CD4-positive, alpha-beta T cell (primary cell): ENCODE data around the gene GANAB. TPM values are rescaled to one million over a fixed set of nuclear protein-coding genes. Genes with fewer than 3 reads are reported as not detected.

Source experiments
- ATAC-seq: fragments of 200-7000 bp; cut with Tn5 transposase; one replicate; pipeline ENCODE4 v1.10.0; 2022; ENCODE audit warnings: mild to moderate bottlenecking; ENCODE audit not compliant: poor library complexity
- CTCF ChIA-PET: fragments of 350-600 bp; sonication (Branson Sonifier 250); formaldehyde crosslinking; loops from one replicate; lab custom pipeline; 2021; ENCODE audit warnings: antibody characterized with exemption, inconsistent platforms; lab: Charles Lee
- POLR2A ChIA-PET: fragments of 350-600 bp; sonication (Branson Sonifier 250); formaldehyde crosslinking; loops from one replicate; lab custom pipeline; 2021; ENCODE audit warnings: antibody characterized with exemption, inconsistent platforms; lab: Charles Lee
- DNase-seq, 14 experiments: peaks; one replicate each; pipeline ENCODE4 v3.0.0-alpha.2; 2013 to 2020; ENCODE audit warnings: mixed read lengths in 2 of 14
- H3K27ac ChIP-seq, 2 donors: one replicate each; pipeline versions ENCODE4 v1.5.1 to v1.7.0; 2013; ENCODE audit warnings: low read length in 2 of 2, low read depth in 1 of 2, mild to moderate bottlenecking in 1 of 2
- H3K27me3 ChIP-seq, 2 experiments: 1 replicate in 1 of 2; 2 replicates in 1 of 2; pipeline versions ENCODE4 v1.6.1 to v1.7.0; 2013; ENCODE audit warnings: low read length in 2 of 2, control low read depth in 1 of 2, mild to moderate bottlenecking in 1 of 2, moderate library complexity in 1 of 2; ENCODE audit not compliant: insufficient read depth in 2 of 2, control insufficient read depth in 1 of 2
- H3K36me3 ChIP-seq: one replicate; pipeline ENCODE4 v1.6.1; 2013; ENCODE audit warnings: low read length, control low read depth; ENCODE audit not compliant: insufficient read depth
- H3K4me1 ChIP-seq: one replicate; pipeline ENCODE4 v1.6.1; 2013; ENCODE audit warnings: low read length, control low read depth; ENCODE audit not compliant: insufficient read depth
- H3K4me3 ChIP-seq: one replicate; pipeline ENCODE4 v1.5.1; 2013; ENCODE audit warnings: mild to moderate bottlenecking, low read length, moderate library complexity
- H3K9me3 ChIP-seq, 2 experiments: 1 replicate in 1 of 2; 2 replicates in 1 of 2; pipeline versions ENCODE4 v1.6.1 to v1.7.0; 2013; ENCODE audit warnings: low read length in 2 of 2, mild to moderate bottlenecking in 2 of 2, control low read depth in 1 of 2, moderate library complexity in 1 of 2; ENCODE audit not compliant: control insufficient read depth in 1 of 2, insufficient read depth in 1 of 2
- H3K27ac Mint-ChIP-seq: one replicate; pipeline ENCODE4 v1.8.0; 2020; ENCODE audit warnings: mixed read lengths
- H3K27me3 Mint-ChIP-seq: one replicate; pipeline ENCODE4 v1.8.0; 2021; ENCODE audit warnings: mixed read lengths
- H3K36me3 Mint-ChIP-seq: one replicate; pipeline ENCODE4 v1.8.0; 2021; ENCODE audit warnings: low read depth, mixed read lengths
- H3K4me1 Mint-ChIP-seq: one replicate; pipeline ENCODE4 v1.8.0; 2021; ENCODE audit warnings: low read depth, mixed read lengths
- H3K4me3 Mint-ChIP-seq: one replicate; pipeline ENCODE4 v1.8.0; 2020; ENCODE audit warnings: mild to moderate bottlenecking, mixed read lengths
- H3K9me3 Mint-ChIP-seq: one replicate; pipeline ENCODE4 v1.8.0; 2020; ENCODE audit warnings: mixed read lengths
- intact Hi-C, 2 experiments: fragments of 100-400 bp; cut with DNase I in 1 of 2; cut with micrococcal nuclease in 1 of 2; formaldehyde crosslinking; loops; one replicate each; pipeline versions ENCODE4 v1.15.1 to v1.9.0; 2023 to 2025; cut with DNase I, micrococcal nuclease
- total RNA-seq, 174 experiments: library from RNA in 2 of 174; stranded (reverse) in 2 of 174; gene quantifications; one replicate each; pipeline ENCODE4 v1.2.3 and lab custom pipeline; 2021 to 2026
- TF ChIP-seq, protein P1 (sequence below): fragments of 200-600 bp; IDR thresholded peaks from one replicate; pipeline ENCODE4 v1.8.0; 2022; ENCODE audit warnings: antibody characterized with exemption, mild to moderate bottlenecking

GANAB gene
- total RNA-seq, 2 experiments from 2014 or later: 181 to 182 TPM

DNA sequence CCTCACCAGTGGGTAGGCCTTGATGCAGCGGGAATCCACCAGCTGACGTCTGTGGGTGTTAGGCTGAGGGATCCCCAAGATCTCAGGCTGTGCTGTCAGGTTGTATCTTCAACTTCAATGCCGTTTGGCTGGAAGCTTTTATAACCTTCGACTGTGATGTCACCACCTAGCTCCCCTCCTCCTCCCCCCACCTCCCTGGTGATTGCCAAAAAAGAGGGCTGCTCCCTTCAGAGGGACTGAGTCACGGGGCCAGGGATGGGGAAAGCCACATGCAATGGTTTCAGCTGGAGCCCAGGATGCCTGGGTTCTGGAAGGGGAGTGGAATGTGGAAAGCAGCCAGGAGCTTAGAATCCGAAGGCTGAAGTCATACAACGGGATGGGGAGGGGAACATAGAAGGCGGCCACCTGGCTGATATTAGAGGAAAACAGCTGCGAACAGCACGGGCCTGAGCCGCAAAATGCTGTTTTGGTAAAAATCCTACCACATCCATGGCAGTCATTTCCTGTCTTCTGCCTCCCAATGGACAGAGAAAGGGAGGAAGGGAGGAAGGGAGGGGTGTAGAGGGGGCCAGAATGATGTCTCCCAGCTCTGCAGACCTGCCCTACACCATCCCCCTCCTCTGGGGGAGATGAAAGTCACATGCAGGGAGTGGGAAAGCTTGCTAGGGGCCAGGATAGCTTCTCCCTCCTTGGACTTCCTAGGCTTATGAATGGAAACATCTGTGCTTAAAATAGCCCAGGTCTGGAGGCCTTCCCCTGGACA is 43.2 kb upstream of the GANAB start, which contains the start of gene LRRN4CL:
Gene LRRN4CL (minus strand): TSS at position 110 of the 763 bp plus-strand sequence. CDS start 1,022 bp downstream, outside the sequence.
- ChIA-PET POLR2A (interaction anchor here (1.3 to 2.0 kb wide), 3 partner anchors 25 to 166 kb away, joined by 5 to 8 read pairs (median 5); partner anchors contain the start of genes C11orf98, CSKMT and TUT1), CTCF (interaction anchor here (0.9 to 1.8 kb wide), 3 partner anchors 9 to 265 kb away, joined by 4 to 5 read pairs (median 4); no protein-coding TSS in a partner anchor)
- no peak within 1 kb of the TSS for H3K27ac ChIP-seq
- Mint-ChIP-seq H3K27ac (no peak within 1 kb of the TSS), H3K4me1 (peaks cover 2% of the 10 kb centered on the region), H3K9me3 (no peaks in the 10 kb centered on the region), H3K4me3 (no peak within 1 kb of the TSS), H3K36me3 (peaks cover 26% of the 10 kb centered on the region), H3K27me3 (peaks cover 11% of the 10 kb centered on the region)
- peaks cover 0 to 6% of the 10 kb centered on the region in 2 experiments for H3K9me3 ChIP-seq
- H3K27me3 ChIP-seq: peaks cover 10 to 11% of the 10 kb centered on the region in 2 experiments
- H3K4me3 ChIP-seq: no peak within 1 kb of the TSS
- ATAC-seq: no peak
- TF ChIP-seq, protein P1, sequence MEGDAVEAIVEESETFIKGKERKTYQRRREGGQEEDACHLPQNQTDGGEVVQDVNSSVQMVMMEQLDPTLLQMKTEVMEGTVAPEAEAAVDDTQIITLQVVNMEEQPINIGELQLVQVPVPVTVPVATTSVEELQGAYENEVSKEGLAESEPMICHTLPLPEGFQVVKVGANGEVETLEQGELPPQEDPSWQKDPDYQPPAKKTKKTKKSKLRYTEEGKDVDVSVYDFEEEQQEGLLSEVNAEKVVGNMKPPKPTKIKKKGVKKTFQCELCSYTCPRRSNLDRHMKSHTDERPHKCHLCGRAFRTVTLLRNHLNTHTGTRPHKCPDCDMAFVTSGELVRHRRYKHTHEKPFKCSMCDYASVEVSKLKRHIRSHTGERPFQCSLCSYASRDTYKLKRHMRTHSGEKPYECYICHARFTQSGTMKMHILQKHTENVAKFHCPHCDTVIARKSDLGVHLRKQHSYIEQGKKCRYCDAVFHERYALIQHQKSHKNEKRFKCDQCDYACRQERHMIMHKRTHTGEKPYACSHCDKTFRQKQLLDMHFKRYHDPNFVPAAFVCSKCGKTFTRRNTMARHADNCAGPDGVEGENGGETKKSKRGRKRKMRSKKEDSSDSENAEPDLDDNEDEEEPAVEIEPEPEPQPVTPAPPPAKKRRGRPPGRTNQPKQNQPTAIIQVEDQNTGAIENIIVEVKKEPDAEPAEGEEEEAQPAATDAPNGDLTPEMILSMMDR: no peak
- intact Hi-C loops: no loop called here
- DNase-seq: no peak
- H3K36me3 ChIP-seq: peaks cover 24% of the 10 kb centered on the region
- peaks cover under 1% of the 10 kb centered on the region for H3K4me1 ChIP-seq

DNA sequence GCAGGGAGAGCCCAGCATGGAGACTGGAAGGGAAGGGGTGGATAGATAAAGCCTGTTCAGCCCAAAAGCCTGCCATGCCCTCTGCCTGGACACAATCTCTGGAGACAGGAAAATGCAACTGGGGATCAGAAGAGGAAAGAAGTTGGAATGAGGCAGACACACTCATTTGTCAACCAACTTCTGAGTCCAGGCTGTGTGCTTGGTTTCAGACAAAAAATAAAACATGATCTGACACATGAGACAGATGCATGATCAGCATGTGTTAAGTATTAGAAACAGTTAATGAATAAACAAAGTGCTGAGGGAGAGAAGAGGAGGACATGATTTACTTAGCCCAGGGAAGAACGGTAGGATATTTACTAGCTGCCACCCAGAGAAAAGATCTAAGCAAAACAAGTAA is 42.1 kb upstream of the GANAB start:
- Histone ChIP-seq H3K9me3 (peaks cover 0 to 6% of the 10 kb centered on the region in 2 experiments), H3K4me3 (no peak overlapping the region), H3K27ac (no peak overlapping the region), H3K4me1 (no peaks in the 10 kb centered on the region), H3K27me3 (peaks cover 10 to 11% of the 10 kb centered on the region in 2 experiments), H3K36me3 (peaks cover 24% of the 10 kb centered on the region)
- peaks cover 11% of the 10 kb centered on the region for H3K27me3 Mint-ChIP-seq
- no peak overlapping the region for H3K4me3 Mint-ChIP-seq
- intact Hi-C loops: no loop called here
- DNase-seq (no peak), ATAC-seq (no peak)
- H3K36me3 Mint-ChIP-seq: peaks cover 22% of the 10 kb centered on the region
- POLR2A ChIA-PET: interaction anchor here (1.0 to 1.6 kb wide), 2 partner anchors 18 to 23 kb away, joined by 3 to 5 read pairs; partner anchors contain the start of genes C11orf98 and CSKMT
- no peak overlapping the region for H3K27ac Mint-ChIP-seq
- CTCF ChIA-PET: interaction anchor here (0.9 kb wide), 1 partner anchor 8 kb away, joined by 4 read pairs; no protein-coding TSS in a partner anchor
- no peaks in the 10 kb centered on the region for H3K4me1 Mint-ChIP-seq
- TF ChIP-seq, protein P1: no peak
- no peaks in the 10 kb centered on the region for H3K9me3 Mint-ChIP-seq

DNA sequence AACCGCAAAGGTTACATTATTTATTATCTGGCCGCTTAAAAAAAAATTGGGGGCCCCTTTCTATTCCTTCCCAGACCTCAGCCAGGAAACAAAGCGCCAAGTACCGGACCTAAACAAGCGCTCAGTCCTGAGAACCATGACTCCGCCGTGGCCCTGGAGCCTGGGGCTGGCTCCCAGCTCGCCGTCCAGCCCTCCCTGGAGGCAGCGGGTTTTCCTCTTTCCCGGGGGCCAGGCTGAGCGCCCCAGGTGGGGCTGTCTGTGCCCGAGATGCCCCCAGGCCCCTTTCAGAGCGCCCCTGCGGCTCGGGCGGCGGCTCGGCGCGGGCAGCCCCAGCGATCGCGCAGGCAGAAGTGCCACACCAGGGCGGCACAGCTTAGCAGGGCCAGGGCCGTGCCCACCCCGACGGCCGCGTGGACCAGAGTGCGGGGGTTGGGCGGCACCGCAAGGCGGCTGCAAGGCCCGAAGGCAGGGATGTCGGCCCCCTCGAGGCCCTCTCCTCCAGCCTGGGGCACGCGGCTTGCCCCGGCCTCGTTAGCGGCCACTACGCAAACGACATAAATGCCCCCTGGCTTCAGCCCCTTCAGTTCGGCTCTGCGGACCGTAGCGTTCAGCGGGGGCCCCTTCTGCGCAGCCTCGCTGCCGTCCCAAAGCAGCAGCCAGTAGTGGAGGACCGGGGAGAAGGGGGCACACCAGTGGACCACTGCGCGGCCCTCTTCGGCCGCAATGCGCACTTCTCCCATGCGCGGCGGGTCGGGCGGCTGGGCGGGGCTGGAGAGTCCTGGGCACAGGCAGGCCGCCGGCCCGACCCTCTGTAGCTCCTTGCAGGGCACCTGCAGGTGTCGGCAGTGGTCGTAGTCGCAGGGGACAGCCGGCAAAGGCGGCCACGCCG is 41.3 kb upstream of the GANAB start:
- no peaks in the 10 kb centered on the region for H3K4me1 Mint-ChIP-seq
- no peak overlapping the region for H3K4me3 Mint-ChIP-seq
- CTCF ChIA-PET: no interaction called here
- H3K36me3 ChIP-seq: peaks cover 21% of the 10 kb centered on the region
- no peaks in the 10 kb centered on the region for H3K4me1 ChIP-seq
- H3K36me3 Mint-ChIP-seq: peaks cover 19% of the 10 kb centered on the region
- intact Hi-C loops: no loop called here
- H3K27me3 ChIP-seq: peaks cover 10 to 11% of the 10 kb centered on the region in 2 experiments
- no peak overlapping the region for H3K4me3 ChIP-seq
- peaks cover 11% of the 10 kb centered on the region for H3K27me3 Mint-ChIP-seq
- no peak for DNase-seq
- TF ChIP-seq, protein P1: no peak
- ATAC-seq: no peak
- no peak overlapping the region for H3K27ac ChIP-seq
- H3K9me3 ChIP-seq: peaks cover 0 to 6% of the 10 kb centered on the region in 2 experiments
- H3K27ac Mint-ChIP-seq: no peak overlapping the region
- POLR2A ChIA-PET: interaction anchor here (1.0 to 1.6 kb wide), 3 partner anchors 18 to 35 kb away, joined by 3 to 5 read pairs (median 3); partner anchors contain the start of genes C11orf98, CSKMT and INTS5
- no peaks in the 10 kb centered on the region for H3K9me3 Mint-ChIP-seq
